IMR-90 (cell line): ENCODE results near the gene PZP. TPM values are rescaled to one million over a fixed set of nuclear protein-coding genes. Genes with fewer than 3 reads are reported as not detected.

Experiments
- ATAC-seq: fragments of 200-7000 bp; cut with Tn5 transposase; 2 replicates; pipeline ENCODE4 v1.9.1; 2020; ENCODE audit warnings: low read depth, mild to moderate bottlenecking, moderate library complexity
- BruUV-seq: library from RNA; stranded (reverse); fragments of 400-500 nt; replicated peaks from 2 replicates; lab custom pipeline; 2021; lab: Mats Ljungman, UMichigan
- CTCF ChIA-PET: fragments of 300-600 bp; formaldehyde crosslinking; extraction: SDS; loops from one replicate; lab custom pipeline; 2021; ENCODE audit warnings: antibody characterized with exemption; lab: Yijun Ruan, JAX
- POLR2A ChIA-PET: fragments of 300-600 bp; sonication (Branson Sonifier 250); formaldehyde crosslinking; loops from one replicate; lab custom pipeline; 2022; ENCODE audit warnings: antibody characterized with exemption; ENCODE audit not compliant: unreplicated experiment; lab: Charles Lee
- DNase-seq: peaks from one replicate; pipeline ENCODE4 v3.0.0; 2013
- H2AFZ ChIP-seq: replicated peaks from 2 replicates; pipeline ENCODE3; 2013; ENCODE audit warnings: low read length, mild to moderate bottlenecking; ENCODE audit not compliant: poor library complexity
- H2AK5ac ChIP-seq: 2 replicates; pipeline ENCODE4 v1.6.1; 2013; ENCODE audit warnings: low read depth, low read length, inconsistent platforms
- H2AK9ac ChIP-seq: replicated peaks from 2 replicates; pipeline ENCODE3; 2013; ENCODE audit warnings: mild to moderate bottlenecking, low read depth, low read length, moderate library complexity; ENCODE audit not compliant: poor library complexity
- H2BK120ac ChIP-seq: 2 replicates; pipeline ENCODE4 v1.6.1; 2013; ENCODE audit warnings: low read depth, low read length, inconsistent platforms
- H2BK15ac ChIP-seq: 3 replicates; pipeline ENCODE4 v1.6.1; 2013; ENCODE audit warnings: low read depth, low read length, inconsistent platforms
- H2BK20ac ChIP-seq: 2 replicates; pipeline ENCODE4 v1.6.1; 2013; ENCODE audit warnings: low read depth, mild to moderate bottlenecking, inconsistent platforms, low read length, moderate library complexity
- H2BK5ac ChIP-seq: 2 replicates; pipeline ENCODE4 v1.6.1; 2013; ENCODE audit warnings: mild to moderate bottlenecking, low read depth, low read length, inconsistent platforms; ENCODE audit not compliant: poor library complexity, severe bottlenecking
- H3K14ac ChIP-seq: replicated peaks from 2 replicates; pipeline ENCODE4 v1.6.1; 2013; ENCODE audit warnings: low read depth, low read length, inconsistent platforms
- H3K18ac ChIP-seq: 2 replicates; pipeline ENCODE4 v1.6.1; 2013; ENCODE audit warnings: low read depth, low read length, control low read depth
- H3K23ac ChIP-seq: 2 replicates; pipeline ENCODE4 v1.6.1; 2013; ENCODE audit warnings: low read depth, low read length, inconsistent platforms
- H3K27ac ChIP-seq: 2 replicates; pipeline ENCODE4 v1.5.1; 2013; ENCODE audit warnings: mild to moderate bottlenecking, control low read depth, low read length; ENCODE audit not compliant: insufficient read depth
- H3K27me3 ChIP-seq: 2 replicates; pipeline ENCODE4 v1.6.1; 2013; ENCODE audit warnings: low read length; ENCODE audit not compliant: control insufficient read depth, insufficient read depth
- H3K36me3 ChIP-seq: 2 replicates; pipeline ENCODE4 v1.6.1; 2013; ENCODE audit warnings: low read length, mixed read lengths; ENCODE audit not compliant: control insufficient read depth, insufficient read depth
- H3K4ac ChIP-seq: 2 replicates; pipeline ENCODE4 v1.6.1; 2013; ENCODE audit warnings: low read depth, low read length, inconsistent platforms
- H3K4me1 ChIP-seq: 2 replicates; pipeline ENCODE4 v1.6.1; 2013; ENCODE audit warnings: low read length, mixed read lengths; ENCODE audit not compliant: control insufficient read depth, insufficient read depth
- H3K4me2 ChIP-seq: 2 replicates; pipeline ENCODE4 v1.6.1; 2013; ENCODE audit warnings: low read depth, mild to moderate bottlenecking, control low read depth, low read length, moderate library complexity
- H3K4me3 ChIP-seq: 2 replicates; pipeline ENCODE4 v1.5.1; 2013; ENCODE audit warnings: low read depth, mild to moderate bottlenecking, control low read depth, low read length, moderate library complexity; ENCODE audit not compliant: insufficient read depth
- H3K56ac ChIP-seq: 2 replicates; pipeline ENCODE4 v1.6.1; 2013; ENCODE audit warnings: low read length, inconsistent platforms; ENCODE audit not compliant: insufficient read depth; ENCODE audit errors: extremely low read depth
- H3K79me1 ChIP-seq, 2 experiments: 2 replicates each; pipeline ENCODE4 v1.6.1; 2013; ENCODE audit warnings: low read length in 2 of 2, inconsistent platforms in 1 of 2, low read depth in 1 of 2
- H3K9ac ChIP-seq: 2 replicates; pipeline ENCODE4 v1.6.1; 2013; ENCODE audit warnings: low read depth, low read length, control low read depth
- H3K9me1 ChIP-seq: 2 replicates; pipeline ENCODE4 v1.6.1; 2013; ENCODE audit warnings: low read length, inconsistent platforms; ENCODE audit not compliant: insufficient read depth
- H3K9me3 ChIP-seq: 2 replicates; pipeline ENCODE4 v1.6.1; 2013; ENCODE audit warnings: low read length; ENCODE audit not compliant: control insufficient read depth, insufficient read depth
- H4K20me1 ChIP-seq: 2 replicates; pipeline ENCODE4 v1.6.1; 2013; ENCODE audit warnings: low read length, inconsistent platforms; ENCODE audit not compliant: insufficient read depth
- H4K5ac ChIP-seq: 2 replicates; pipeline ENCODE4 v1.6.1; 2013; ENCODE audit warnings: mild to moderate bottlenecking, low read depth, low read length, control low read depth
- H4K8ac ChIP-seq, 2 experiments: 2 replicates each; pipeline ENCODE4 v1.6.1; 2013; ENCODE audit warnings: low read depth in 2 of 2, low read length in 2 of 2, control low read depth in 1 of 2, inconsistent platforms in 1 of 2
- H4K91ac ChIP-seq: 2 replicates; pipeline ENCODE4 v1.6.1; 2013; ENCODE audit warnings: low read depth, low read length, inconsistent platforms; ENCODE audit not compliant: insufficient read depth
- CEBPB ChIP-seq: IDR thresholded peaks from 2 replicates; pipeline ENCODE4 v1.6.1; 2012; ENCODE audit warnings: low read depth, low read length, improper control_type of control experiment
- CHD1 ChIP-seq: IDR thresholded peaks from 2 replicates; pipeline ENCODE4 v1.6.1; 2012; ENCODE audit warnings: low read depth, low read length, improper control_type of control experiment
- FOS ChIP-seq: fragments of 150-350 bp; IDR thresholded peaks from 2 replicates; pipeline ENCODE4 v1.6.1; 2016; ENCODE audit warnings: low read depth, low read length
- MAFK ChIP-seq: IDR thresholded peaks from 2 replicates; pipeline ENCODE4 v1.6.1; 2012; ENCODE audit warnings: low read depth, low read length, improper control_type of control experiment
- MAZ ChIP-seq: IDR thresholded peaks from 2 replicates; pipeline ENCODE4 v1.6.1; 2012; ENCODE audit warnings: low read depth, mild to moderate bottlenecking, low read length, improper control_type of control experiment, moderate library complexity, borderline replicate concordance
- NFE2L2 ChIP-seq: fragments of 150-350 bp; IDR thresholded peaks from 2 replicates; pipeline ENCODE4 v1.6.1; 2016; ENCODE audit warnings: low read depth, mild to moderate bottlenecking, low read length
- RCOR1 ChIP-seq: IDR thresholded peaks from 2 replicates; pipeline ENCODE4 v1.6.1; 2012; ENCODE audit warnings: mild to moderate bottlenecking, low read length, improper control_type of control experiment; ENCODE audit not compliant: insufficient replicate concordance
- RFX5 ChIP-seq: IDR thresholded peaks from 2 replicates; pipeline ENCODE4 v1.8.0; 2012; ENCODE audit warnings: low read depth, mild to moderate bottlenecking, low read length, moderate library complexity
- WGBS, 2 experiments: methylation state at CpG; one replicate each; pipeline versions ENCODE4 v1.1.5 to v1.1.7; 2013; ENCODE audit warnings: missing lambda C conversion rate in 2 of 2; ENCODE audit not compliant: insufficient read length in 1 of 2; ENCODE audit errors: extremely low coverage in 2 of 2; 5-methylcytosine and 5-hydroxymethylcytosine counted together
- dilution Hi-C: fragments of 300-500 bp; cut with HindIII; formaldehyde crosslinking; loops from one replicate; pipeline ENCODE4 v1.14.3; 2018; ENCODE audit warnings: low sequenced_read_pairs; ENCODE audit not compliant: unreplicated experiment
- in situ Hi-C: fragments of 300-500 bp; cut with MboI; formaldehyde crosslinking; loops from 3 replicates; pipeline ENCODE4 v1.14.3; 2019; ENCODE audit warnings: low sequenced_read_pairs, inconsistent platforms, mixed read lengths
- intact Hi-C: fragments of 100-400 bp; cut with micrococcal nuclease; formaldehyde crosslinking; loops from 2 replicates; pipeline ENCODE4 v1.10.0; 2022
- polyA plus RNA-seq, 3 experiments: library from polyadenylated mRNA; depleted of rRNA; stranded (reverse); fragments of >200 nt; gene quantifications; 2 replicates each; pipeline ENCODE4 v1.2.3, GENCODE V29; 2012; ENCODE audit warnings: low replicate concordance in 1 of 3
- total RNA-seq: library from RNA; depleted of rRNA; stranded (reverse); fragments of >200 nt; gene quantifications from 2 replicates; pipeline ENCODE4 v1.2.3, GENCODE V29; 2012
- TF ChIP-seq, protein P1 (sequence below): conservative IDR thresholded peaks from 2 replicates; pipeline ENCODE4 v1.5.1; 2012; ENCODE audit warnings: mild to moderate bottlenecking, low read depth, low read length, improper control_type of control experiment
- TF ChIP-seq, protein P2 (sequence below): fragments of 150-350 bp; IDR thresholded peaks from 2 replicates; pipeline ENCODE4 v1.6.1; 2016; ENCODE audit warnings: low read depth, mild to moderate bottlenecking, low read length, moderate library complexity, borderline replicate concordance

The PZP gene
- total and polyA plus RNA-seq, 2 of the 4 experiments (the other 2 are of a cell fraction): not detected

DNA sequence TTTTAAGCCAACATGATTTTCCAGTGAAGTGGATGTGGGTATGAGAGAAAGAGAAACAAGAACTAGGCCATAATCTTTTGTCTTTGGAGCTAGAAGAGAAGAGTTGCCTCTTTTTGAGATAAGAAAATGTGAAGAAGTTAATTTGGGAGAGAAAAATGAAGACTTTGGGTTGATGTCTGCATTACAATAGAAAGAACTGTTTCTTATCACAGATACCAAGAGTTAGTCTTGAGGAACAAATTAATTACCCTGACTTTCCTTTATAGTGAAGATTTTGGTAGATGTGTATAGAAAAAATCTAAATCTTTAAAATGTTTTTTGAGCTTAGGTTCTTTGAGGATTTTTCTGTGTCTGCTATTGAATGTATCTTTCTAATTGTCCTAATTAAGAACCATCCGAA is 96.7 kb downstream of the PZP start:
- Histone ChIP-seq H3K23ac (no peak overlapping the region), H3K4me3 (no peak overlapping the region), H4K8ac (no peak overlapping the region), H2AK5ac (no peak overlapping the region), H2BK15ac (no peak overlapping the region), H2BK120ac (no peak overlapping the region), H3K27me3 (no peaks in the 10 kb centered on the region), H3K4me2 (no peak overlapping the region), H3K9me1 (no peaks in the 10 kb centered on the region), H3K9me3 (no peaks in the 10 kb centered on the region), H3K4ac (no peak overlapping the region), H3K14ac (no peak overlapping the region), H2AK9ac (no peak overlapping the region), H3K56ac (no peak overlapping the region), H3K18ac (no peak overlapping the region), H3K36me3 (peaks cover 4% of the 10 kb centered on the region; the same call in 1 of the 2 replicates), H3K27ac (no peak overlapping the region), H3K9ac (no peak overlapping the region), H4K20me1 (no peaks in the 10 kb centered on the region), H3K4me1 (no peaks in the 10 kb centered on the region), H2AFZ (no peak overlapping the region), H3K79me1 (no peaks in the 10 kb centered on the region), H4K91ac (no peak overlapping the region), H2BK5ac (no peak overlapping the region), H2BK20ac (no peak overlapping the region), H4K5ac (no peak overlapping the region)
- TF ChIP-seq MAFK (no peak), MAZ (no peak), FOS (no peak), RFX5 (no peak), RCOR1 (no peak), NFE2L2 (no peak), CHD1 (no peak), CEBPB (no peak)
- TF ChIP-seq, protein P1, sequence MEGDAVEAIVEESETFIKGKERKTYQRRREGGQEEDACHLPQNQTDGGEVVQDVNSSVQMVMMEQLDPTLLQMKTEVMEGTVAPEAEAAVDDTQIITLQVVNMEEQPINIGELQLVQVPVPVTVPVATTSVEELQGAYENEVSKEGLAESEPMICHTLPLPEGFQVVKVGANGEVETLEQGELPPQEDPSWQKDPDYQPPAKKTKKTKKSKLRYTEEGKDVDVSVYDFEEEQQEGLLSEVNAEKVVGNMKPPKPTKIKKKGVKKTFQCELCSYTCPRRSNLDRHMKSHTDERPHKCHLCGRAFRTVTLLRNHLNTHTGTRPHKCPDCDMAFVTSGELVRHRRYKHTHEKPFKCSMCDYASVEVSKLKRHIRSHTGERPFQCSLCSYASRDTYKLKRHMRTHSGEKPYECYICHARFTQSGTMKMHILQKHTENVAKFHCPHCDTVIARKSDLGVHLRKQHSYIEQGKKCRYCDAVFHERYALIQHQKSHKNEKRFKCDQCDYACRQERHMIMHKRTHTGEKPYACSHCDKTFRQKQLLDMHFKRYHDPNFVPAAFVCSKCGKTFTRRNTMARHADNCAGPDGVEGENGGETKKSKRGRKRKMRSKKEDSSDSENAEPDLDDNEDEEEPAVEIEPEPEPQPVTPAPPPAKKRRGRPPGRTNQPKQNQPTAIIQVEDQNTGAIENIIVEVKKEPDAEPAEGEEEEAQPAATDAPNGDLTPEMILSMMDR: no peak
- TF ChIP-seq, protein P2, sequence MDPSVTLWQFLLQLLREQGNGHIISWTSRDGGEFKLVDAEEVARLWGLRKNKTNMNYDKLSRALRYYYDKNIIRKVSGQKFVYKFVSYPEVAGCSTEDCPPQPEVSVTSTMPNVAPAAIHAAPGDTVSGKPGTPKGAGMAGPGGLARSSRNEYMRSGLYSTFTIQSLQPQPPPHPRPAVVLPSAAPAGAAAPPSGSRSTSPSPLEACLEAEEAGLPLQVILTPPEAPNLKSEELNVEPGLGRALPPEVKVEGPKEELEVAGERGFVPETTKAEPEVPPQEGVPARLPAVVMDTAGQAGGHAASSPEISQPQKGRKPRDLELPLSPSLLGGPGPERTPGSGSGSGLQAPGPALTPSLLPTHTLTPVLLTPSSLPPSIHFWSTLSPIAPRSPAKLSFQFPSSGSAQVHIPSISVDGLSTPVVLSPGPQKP: no peak
- ATAC-seq: no peak
- POLR2A ChIA-PET: no interaction called here
- dilution Hi-C loops: no loop called here
- no peak for DNase-seq
- CTCF ChIA-PET: no interaction called here
- intact Hi-C loops: no loop called here
- no TSS peak for BruUV-seq
- WGBS, 2 experiments: no CpG with 5 or more reads among the region's 1 CpG
- in situ Hi-C loops: no loop called here
